Measurements from ENCODE around the gene KCNQ1OT1. TPM values are rescaled to one million over a fixed set of nuclear protein-coding genes. Genes with fewer than 3 reads are reported as not detected.

The KCNQ1OT1 gene
- total and polyA plus RNA-seq, 2 of the 4 experiments (the other 2 are of a cell fraction): 0.14 to 2.0 TPM

DNA sequence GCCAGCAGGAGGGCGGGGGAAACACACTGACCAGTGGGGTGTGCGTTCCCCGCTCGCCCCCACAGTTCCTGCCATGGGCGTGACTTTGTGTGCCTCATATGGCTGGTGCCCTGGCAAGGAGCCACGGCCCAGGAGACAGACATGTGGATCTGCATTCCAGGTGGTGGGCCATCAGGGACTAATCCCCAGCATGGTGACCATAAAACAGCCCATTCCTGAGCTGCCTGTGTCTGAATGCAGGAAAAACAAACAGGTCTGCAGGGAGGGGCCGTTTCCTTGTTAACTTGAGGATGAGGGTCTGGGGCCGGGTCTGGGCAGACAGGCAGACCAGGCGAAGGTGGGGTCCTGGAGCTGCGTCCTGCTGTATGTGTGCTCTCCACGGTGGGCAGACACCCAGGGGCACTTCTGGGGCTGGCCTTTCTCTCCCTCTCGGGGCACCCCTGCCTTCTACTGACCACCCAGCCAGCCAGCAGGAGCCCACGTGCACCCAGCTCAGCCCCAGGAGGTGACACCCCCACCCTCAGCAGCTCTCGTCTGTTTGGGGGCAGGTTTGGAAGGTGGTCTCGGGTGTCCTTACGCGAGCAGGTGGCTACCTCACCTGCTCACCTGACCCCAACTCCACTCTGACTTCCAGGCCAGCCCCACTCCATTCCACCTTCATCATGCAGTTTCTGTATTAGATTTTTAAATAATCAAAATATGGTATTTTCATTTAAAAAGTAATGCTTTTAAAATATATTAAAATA is 120.3 kb downstream of the KCNQ1OT1 start:
- Histone ChIP-seq H4K20me1 (ENCODE audit: insufficient read depth, low read length) (no peaks in the 10 kb centered on the region), H2BK5ac (ENCODE audit: low read depth, low read length, poor library complexity, severe bottlenecking) (no peak overlapping the region), H3K9ac (ENCODE audit: low read depth, low read length) (no peak overlapping the region), H3K9me3 (ENCODE audit: control insufficient read depth, insufficient read depth, low read length) (no peaks in the 10 kb centered on the region), H3K4me3 (ENCODE audit: insufficient read depth, low read depth, low read length) (no peak overlapping the region), H4K8ac (ENCODE audit: low read depth in 2 of 2, low read length in 2 of 2) (no peak overlapping the region), H3K27me3 (ENCODE audit: control insufficient read depth, insufficient read depth, low read length) (peaks cover 20% of the 10 kb centered on the region; the same call in 1 of the 2 replicates), H2BK20ac (ENCODE audit: low read depth, low read length) (no peak overlapping the region), H3K4ac (ENCODE audit: low read depth, low read length) (no peak overlapping the region), H3K23ac (ENCODE audit: low read depth, low read length) (no peak overlapping the region), H2BK15ac (ENCODE audit: low read depth, low read length) (no peak overlapping the region), H2BK120ac (ENCODE audit: low read depth, low read length) (no peak overlapping the region), H3K14ac (replicated peaks; ENCODE audit: low read depth, low read length) (no peak overlapping the region), H4K91ac (ENCODE audit: insufficient read depth, low read depth, low read length) (no peak overlapping the region), H3K4me2 (ENCODE audit: low read depth, low read length) (no peak overlapping the region), H3K79me1 (ENCODE audit: low read depth in 1 of 2, low read length in 2 of 2) (no peaks in the 10 kb centered on the region), H3K18ac (ENCODE audit: low read depth, low read length) (no peak overlapping the region), H3K56ac (ENCODE audit: extremely low read depth, insufficient read depth, low read length) (no peak overlapping the region), H3K4me1 (ENCODE audit: control insufficient read depth, insufficient read depth, low read length) (no peaks in the 10 kb centered on the region), H3K36me3 (ENCODE audit: control insufficient read depth, insufficient read depth, low read length) (no peaks in the 10 kb centered on the region), H3K9me1 (ENCODE audit: insufficient read depth, low read length) (no peaks in the 10 kb centered on the region; the same call in 1 of the 2 replicates), H4K5ac (ENCODE audit: low read depth, low read length) (no peak overlapping the region), H3K27ac (ENCODE audit: insufficient read depth, low read length) (no peak overlapping the region), H2AFZ (replicated peaks; ENCODE audit: low read length, poor library complexity) (no peak overlapping the region), H2AK9ac (replicated peaks; ENCODE audit: low read depth, low read length, poor library complexity) (no peak overlapping the region), H2AK5ac (ENCODE audit: low read depth, low read length) (no peak overlapping the region)
- TF ChIP-seq MAFK (IDR thresholded peaks at IDR 0.05; ENCODE audit: low read depth, low read length): no peak
- TF ChIP-seq MXI1 (IDR thresholded peaks at IDR 0.05; ENCODE audit: borderline replicate concordance, low read depth, low read length): no peak
- no peak for TF ChIP-seq SMC3 (IDR thresholded peaks at IDR 0.05; ENCODE audit: low read depth, low read length)
- TF ChIP-seq ELK1 (IDR thresholded peaks at IDR 0.05; ENCODE audit: borderline replicate concordance, low read depth, low read length): no peak
- TF ChIP-seq CEBPB (IDR thresholded peaks at IDR 0.05; ENCODE audit: low read depth, low read length): no peak
- TF ChIP-seq POLR2A (IDR thresholded peaks at IDR 0.05; ENCODE audit: low read depth, low read length): no peak
- TF ChIP-seq RAD21 (IDR thresholded peaks at IDR 0.05; ENCODE audit: low read length): no peak
- TF ChIP-seq FOS (IDR thresholded peaks at IDR 0.05; ENCODE audit: low read depth, low read length): no peak
- TF ChIP-seq RFX5 (IDR thresholded peaks at IDR 0.05; ENCODE audit: low read depth, low read length): no peak
- TF ChIP-seq CTCF (conservative IDR thresholded peaks at IDR 0.05; ENCODE audit: low read depth, low read length): no peak
- TF ChIP-seq BHLHE40 (IDR thresholded peaks at IDR 0.05; ENCODE audit: low read depth, low read length): no peak
- no peak for TF ChIP-seq NFE2L2 (IDR thresholded peaks at IDR 0.05; ENCODE audit: low read depth, low read length)
- no peak for TF ChIP-seq USF2 (IDR thresholded peaks at IDR 0.05; ENCODE audit: low read depth, low read length)
- no peak for TF ChIP-seq MAZ (IDR thresholded peaks at IDR 0.05; ENCODE audit: borderline replicate concordance, low read depth, low read length)
- no peak for TF ChIP-seq RCOR1 (IDR thresholded peaks at IDR 0.05; ENCODE audit: insufficient replicate concordance, low read length)
- in situ Hi-C loops (cut with MboI; ENCODE audit: low sequenced_read_pairs) (no loop called here), intact Hi-C loops (cut with micrococcal nuclease) (no loop called here), dilution Hi-C loops (cut with HindIII; ENCODE audit: low sequenced_read_pairs, unreplicated experiment) (no loop called here)
- ATAC-seq (ENCODE audit: low read depth) (no peak), DNase-seq (no peak)
- 51% methylated on average over 8 of the region's 17 CpGs; no CpG with 5 or more reads in 1 of the 2 experiments for WGBS, 2 experiments (ENCODE audit: extremely low coverage in 2 of 2, insufficient read length in 1 of 2)
- no TSS peak for BruUV-seq (replicated peaks)
- CTCF ChIA-PET: no interaction called here
- POLR2A ChIA-PET (ENCODE audit: unreplicated experiment): no interaction called here
